SK-N-SH (cell line): Measurements from ENCODE around the gene TTC19. TPM values are rescaled to one million over a fixed set of nuclear protein-coding genes. Genes with fewer than 3 reads are reported as not detected.

Source experiments
- CTCF ChIA-PET: fragments of 300-600, 350-600 bp; formaldehyde crosslinking; extraction: SDS; loops from one replicate; lab custom pipeline; 2021; lab: Yijun Ruan, JAX
- POLR2A ChIA-PET: fragments of 350-600 bp; sonication (Branson Sonifier 250); formaldehyde crosslinking; extraction: SDS; loops from one replicate; lab custom pipeline; 2020; ENCODE audit warnings: antibody characterized with exemption, inconsistent platforms; lab: Yijun Ruan, JAX
- DNase-seq: peaks from one replicate; pipeline ENCODE4 v3.0.0; 2012
- H2AFZ ChIP-seq: fragments of 200-600 bp; sonication (generic); 2 replicates; pipeline ENCODE4 v1.8.1; 2016; ENCODE audit warnings: antibody characterized with exemption, mild to moderate bottlenecking, low read depth
- H3F3A ChIP-seq: fragments of 200-600 bp; sonication (generic); replicated peaks from 2 replicates; pipeline ENCODE3; 2016; ENCODE audit warnings: antibody characterized with exemption, mild to moderate bottlenecking; ENCODE audit not compliant: insufficient read depth
- H3K27ac ChIP-seq, 2 experiments: fragments of 200-500 bp in 1 of 2; fragments of 200-600 bp in 1 of 2; sonication (Bioruptor generic) in 1 of 2; sonication (generic), shearing (Covaris generic) in 1 of 2; 2 replicates each; pipeline versions ENCODE4 v1.5.1 to v1.6.1; 2014 to 2016; ENCODE audit warnings: low read depth in 2 of 2, inconsistent platforms in 1 of 2, low read length in 1 of 2, mild to moderate bottlenecking in 1 of 2, mixed read lengths in 1 of 2
- H3K27me3 ChIP-seq: fragments of 200-600 bp; sonication (generic), shearing (Covaris generic); 2 replicates; pipeline ENCODE4 v1.6.1; 2016; ENCODE audit warnings: mixed run types; ENCODE audit not compliant: insufficient read depth
- H3K36me3 ChIP-seq, 2 experiments: fragments of 200-500 bp in 1 of 2; fragments of 200-600 bp in 1 of 2; sonication (Bioruptor generic) in 1 of 2; sonication (generic) in 1 of 2; replicated peaks in 1 of 2; 2 replicates each; pipeline versions ENCODE3 to v1.5.1; 2014 to 2016; ENCODE audit warnings: low read length in 1 of 2, mild to moderate bottlenecking in 1 of 2; ENCODE audit not compliant: insufficient read depth in 2 of 2, control insufficient read depth in 1 of 2
- H3K4me1 ChIP-seq, 2 experiments: fragments of 200-500 bp in 1 of 2; fragments of 200-600 bp in 1 of 2; sonication (Bioruptor generic) in 1 of 2; sonication (generic), shearing (Covaris generic) in 1 of 2; 2 replicates each; pipeline versions ENCODE4 v1.5.1 to v1.6.1; 2014 to 2016; ENCODE audit warnings: low read depth in 1 of 2, low read length in 1 of 2, mixed run types in 1 of 2; ENCODE audit not compliant: insufficient read depth in 2 of 2, control insufficient read depth in 1 of 2
- H3K4me2 ChIP-seq: fragments of 200-600 bp; sonication (generic), shearing (Covaris generic); 2 replicates; pipeline ENCODE4 v1.6.1; 2017; ENCODE audit warnings: mixed run types
- H3K4me3 ChIP-seq, 2 experiments: fragments of 200-500 bp in 1 of 2; fragments of 200-600 bp in 1 of 2; sonication (Bioruptor generic) in 1 of 2; sonication (generic), shearing (Covaris generic) in 1 of 2; 2 replicates each; pipeline versions ENCODE4 v1.5.1 to v1.8.1; 2014 to 2016; ENCODE audit warnings: low read depth in 2 of 2, inconsistent platforms in 1 of 2, low read length in 1 of 2, mild to moderate bottlenecking in 1 of 2, mixed read lengths in 1 of 2, moderate library complexity in 1 of 2
- H3K79me2 ChIP-seq: fragments of 200-600 bp; sonication (generic); 2 replicates; pipeline ENCODE4 v1.8.1; 2017; ENCODE audit warnings: mild to moderate bottlenecking; ENCODE audit not compliant: insufficient read depth
- H3K9ac ChIP-seq: fragments of 200-600 bp; sonication (generic); 2 replicates; pipeline ENCODE4 v1.6.1; 2017; ENCODE audit warnings: mixed run types
- H3K9me2 ChIP-seq: fragments of 200-600 bp; sonication (generic); 2 replicates; pipeline ENCODE4 v1.6.1; 2017; ENCODE audit warnings: mixed run types
- H3K9me3 ChIP-seq: fragments of 200-600 bp; sonication (generic); 2 replicates; pipeline ENCODE4 v1.6.1; 2017; ENCODE audit warnings: mixed run types, mild to moderate bottlenecking, moderate library complexity
- H4K20me1 ChIP-seq: fragments of 200-600 bp; sonication (generic); 2 replicates; pipeline ENCODE4 v1.6.1; 2017; ENCODE audit warnings: mild to moderate bottlenecking, mixed run types; ENCODE audit not compliant: insufficient read depth
- CHD2 ChIP-seq: fragments of 150-350 bp; IDR thresholded peaks from 2 replicates; pipeline ENCODE4 v1.6.1; 2018; ENCODE audit warnings: low read length; ENCODE audit not compliant: partially characterized antibody
- EP300 ChIP-seq, 2 experiments: IDR thresholded peaks; 2 replicates each; pipeline versions ENCODE4 v1.4.0 to v1.6.1; 2012; ENCODE audit warnings: borderline replicate concordance in 1 of 2, low read depth in 1 of 2, low read length in 1 of 2
- EZH2phosphoT487 ChIP-seq: fragments of 200-600 bp; sonication (generic); IDR thresholded peaks from 2 replicates; pipeline ENCODE4 v1.6.1; 2017; ENCODE audit warnings: low read depth, mixed run types, mild to moderate bottlenecking, antibody characterized with exemption, moderate library complexity, borderline replicate concordance
- FOSL2 ChIP-seq: IDR thresholded peaks from 2 replicates; pipeline ENCODE4 v1.4.0; 2012; ENCODE audit warnings: low read depth, mild to moderate bottlenecking, moderate library complexity, borderline replicate concordance
- GATA2 ChIP-seq: sonication (generic); formaldehyde crosslinking; IDR thresholded peaks from 2 replicates; pipeline ENCODE4 v1.5.0; 2020; ENCODE audit warnings: mild to moderate bottlenecking, missing genetic modification reagents
- NFIC ChIP-seq: IDR thresholded peaks from 2 replicates; pipeline ENCODE4 v1.4.0; 2012; ENCODE audit warnings: borderline replicate concordance
- RAD21 ChIP-seq: IDR thresholded peaks from 2 replicates; pipeline ENCODE4 v1.6.1; 2012; ENCODE audit warnings: mild to moderate bottlenecking, low read length
- RCOR1 ChIP-seq: fragments of 150-350 bp; IDR thresholded peaks from 2 replicates; pipeline ENCODE4 v1.6.1; 2017; ENCODE audit warnings: antibody characterized with exemption, low read length
- RFX5 ChIP-seq: IDR thresholded peaks from 2 replicates; pipeline ENCODE4 v1.6.1; 2012; ENCODE audit warnings: mild to moderate bottlenecking, improper control_type of control experiment, low read length
- RXRA ChIP-seq: IDR thresholded peaks from 2 replicates; pipeline ENCODE4 v1.4.0; 2012; ENCODE audit warnings: low read depth, mild to moderate bottlenecking, borderline replicate concordance
- TAF1 ChIP-seq: IDR thresholded peaks from 2 replicates; pipeline ENCODE4 v1.6.1; 2012; ENCODE audit warnings: low read depth, mild to moderate bottlenecking, low read length, moderate library complexity, borderline replicate concordance
- TCF12 ChIP-seq: IDR thresholded peaks from 2 replicates; pipeline ENCODE4 v1.4.0; 2012
- TEAD4 ChIP-seq: IDR thresholded peaks from 2 replicates; pipeline ENCODE4 v1.4.0; 2012; ENCODE audit warnings: mild to moderate bottlenecking, borderline replicate concordance; ENCODE audit not compliant: insufficient read depth
- YY1 ChIP-seq: IDR thresholded peaks from 2 replicates; pipeline ENCODE4 v1.4.0; 2012; ENCODE audit warnings: low read depth, mild to moderate bottlenecking
- WGBS: methylation state at CpG from one replicate; pipeline ENCODE4 v1.1.6; 2017; ENCODE audit warnings: low lambda C conversion rate; 5-methylcytosine and 5-hydroxymethylcytosine counted together
- polyA plus RNA-seq, 3 experiments: library from polyadenylated mRNA; depleted of rRNA; stranded (reverse); fragments of >200 nt; gene quantifications; 2 replicates each; pipeline ENCODE4 v1.2.3, GENCODE V29; 2012
- TF ChIP-seq, protein P1 (sequence below): fragments of 150-350 bp; IDR thresholded peaks from 2 replicates; pipeline ENCODE4 v1.6.1; 2017; ENCODE audit warnings: antibody characterized with exemption, low read length, low read depth, borderline replicate concordance
- TF ChIP-seq, protein P2 (sequence below): fragments of 150-350 bp; IDR thresholded peaks from 2 replicates; pipeline ENCODE4 v1.6.1; 2016; ENCODE audit warnings: mild to moderate bottlenecking, low read depth, low read length
- TF ChIP-seq, protein P3 (sequence below): IDR thresholded peaks from 2 replicates; pipeline ENCODE4 v1.4.0; 2012; ENCODE audit warnings: low read depth
- TF ChIP-seq, protein P4 (sequence below): fragments of 200-600 bp; sonication (generic); IDR thresholded peaks from 2 replicates; pipeline ENCODE4 v1.6.1; 2017; ENCODE audit warnings: antibody characterized with exemption, mild to moderate bottlenecking, moderate library complexity
- TF ChIP-seq, protein P5 (sequence below): IDR thresholded peaks from 2 replicates; pipeline ENCODE4; 2012
- TF ChIP-seq, protein P6 (sequence below): IDR thresholded peaks from 2 replicates; pipeline ENCODE4 v1.4.0; 2012; ENCODE audit warnings: low read depth, borderline replicate concordance

TTC19 gene
- polyA plus RNA-seq, 1 of the 3 experiments (the other 2 are of a cell fraction), result 6.6 TPM

DNA sequence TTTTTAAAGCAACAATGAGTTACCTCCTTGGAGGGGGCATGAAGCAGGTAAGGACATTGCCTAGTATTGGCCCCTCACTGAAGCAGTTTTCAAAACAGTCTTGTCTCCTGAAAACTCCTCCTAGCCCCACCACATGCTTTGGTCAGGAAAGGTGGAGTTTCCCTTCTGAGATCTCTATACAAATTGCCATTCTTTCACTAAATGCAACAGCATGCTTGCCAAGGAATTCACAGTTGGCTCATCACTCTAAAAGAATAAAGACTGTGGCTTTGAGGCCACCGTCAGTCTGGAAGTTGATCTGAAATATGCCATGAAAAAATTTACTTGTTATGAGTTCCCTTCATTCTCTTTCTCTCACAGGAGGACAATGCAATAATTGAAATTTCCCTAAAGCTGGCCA, 4.2 kb downstream of the TTC19 start:
- CTCF ChIA-PET, result interaction anchor here (3.0 kb wide), 1 partner anchor 11 kb away, joined by 18 read pairs; no protein-coding TSS in a partner anchor
- no peaks in the 10 kb centered on the region for H3K27me3 ChIP-seq
- no peak overlapping the region for H3K4me3 ChIP-seq
- WGBS, result 93% methylated on average over 1 of the region's 1 CpG
- H4K20me1 ChIP-seq, result peaks cover 5% of the 10 kb centered on the region; the same call in 1 of the 2 replicates
- no peaks in the 10 kb centered on the region; the same call in 1 of the 2 replicates for H3K9me3 ChIP-seq
- no peaks in the 10 kb centered on the region for H3K9me2 ChIP-seq
- no peak overlapping the region for H3K27ac ChIP-seq
- H3K4me2 ChIP-seq, result no peak overlapping the region
- no peak overlapping the region for H3K9ac ChIP-seq
- peaks cover 12% of the 10 kb centered on the region for H3F3A ChIP-seq
- H3K4me1 ChIP-seq, result peaks cover 0 to 6% of the 10 kb centered on the region in 2 experiments; a peak in 2 of 4 replicates
- H3K36me3 ChIP-seq, result peaks cover 70 to 74% of the 10 kb centered on the region in 2 experiments
- TF ChIP-seq CHD2 (no peak), RXRA (no peak), FOSL2 (no peak), NFIC (no peak), RAD21 (no peak), EP300 (IDR thresholded peaks at IDR 0.05; ENCODE audit: borderline replicate concordance in 1 of 2, low read depth in 1 of 2, low read length in 1 of 2) (no peak), YY1 (no peak), GATA2 (no peak), TEAD4 (no peak)
- TF ChIP-seq, protein P1, sequence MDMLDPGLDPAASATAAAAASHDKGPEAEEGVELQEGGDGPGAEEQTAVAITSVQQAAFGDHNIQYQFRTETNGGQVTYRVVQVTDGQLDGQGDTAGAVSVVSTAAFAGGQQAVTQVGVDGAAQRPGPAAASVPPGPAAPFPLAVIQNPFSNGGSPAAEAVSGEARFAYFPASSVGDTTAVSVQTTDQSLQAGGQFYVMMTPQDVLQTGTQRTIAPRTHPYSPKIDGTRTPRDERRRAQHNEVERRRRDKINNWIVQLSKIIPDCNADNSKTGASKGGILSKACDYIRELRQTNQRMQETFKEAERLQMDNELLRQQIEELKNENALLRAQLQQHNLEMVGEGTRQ, result no peak
- TF ChIP-seq, protein P2, sequence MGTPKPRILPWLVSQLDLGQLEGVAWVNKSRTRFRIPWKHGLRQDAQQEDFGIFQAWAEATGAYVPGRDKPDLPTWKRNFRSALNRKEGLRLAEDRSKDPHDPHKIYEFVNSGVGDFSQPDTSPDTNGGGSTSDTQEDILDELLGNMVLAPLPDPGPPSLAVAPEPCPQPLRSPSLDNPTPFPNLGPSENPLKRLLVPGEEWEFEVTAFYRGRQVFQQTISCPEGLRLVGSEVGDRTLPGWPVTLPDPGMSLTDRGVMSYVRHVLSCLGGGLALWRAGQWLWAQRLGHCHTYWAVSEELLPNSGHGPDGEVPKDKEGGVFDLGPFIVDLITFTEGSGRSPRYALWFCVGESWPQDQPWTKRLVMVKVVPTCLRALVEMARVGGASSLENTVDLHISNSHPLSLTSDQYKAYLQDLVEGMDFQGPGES, result no peak
- TF ChIP-seq, protein P3, sequence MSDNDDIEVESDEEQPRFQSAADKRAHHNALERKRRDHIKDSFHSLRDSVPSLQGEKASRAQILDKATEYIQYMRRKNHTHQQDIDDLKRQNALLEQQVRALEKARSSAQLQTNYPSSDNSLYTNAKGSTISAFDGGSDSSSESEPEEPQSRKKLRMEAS, result no peak
- TF ChIP-seq, protein P4, sequence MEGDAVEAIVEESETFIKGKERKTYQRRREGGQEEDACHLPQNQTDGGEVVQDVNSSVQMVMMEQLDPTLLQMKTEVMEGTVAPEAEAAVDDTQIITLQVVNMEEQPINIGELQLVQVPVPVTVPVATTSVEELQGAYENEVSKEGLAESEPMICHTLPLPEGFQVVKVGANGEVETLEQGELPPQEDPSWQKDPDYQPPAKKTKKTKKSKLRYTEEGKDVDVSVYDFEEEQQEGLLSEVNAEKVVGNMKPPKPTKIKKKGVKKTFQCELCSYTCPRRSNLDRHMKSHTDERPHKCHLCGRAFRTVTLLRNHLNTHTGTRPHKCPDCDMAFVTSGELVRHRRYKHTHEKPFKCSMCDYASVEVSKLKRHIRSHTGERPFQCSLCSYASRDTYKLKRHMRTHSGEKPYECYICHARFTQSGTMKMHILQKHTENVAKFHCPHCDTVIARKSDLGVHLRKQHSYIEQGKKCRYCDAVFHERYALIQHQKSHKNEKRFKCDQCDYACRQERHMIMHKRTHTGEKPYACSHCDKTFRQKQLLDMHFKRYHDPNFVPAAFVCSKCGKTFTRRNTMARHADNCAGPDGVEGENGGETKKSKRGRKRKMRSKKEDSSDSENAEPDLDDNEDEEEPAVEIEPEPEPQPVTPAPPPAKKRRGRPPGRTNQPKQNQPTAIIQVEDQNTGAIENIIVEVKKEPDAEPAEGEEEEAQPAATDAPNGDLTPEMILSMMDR, result no peak
- TF ChIP-seq, all 33 proteins: peak for 0
- POLR2A ChIA-PET, result no interaction called here
- no peak overlapping the region for H2AFZ ChIP-seq
- no peak for DNase-seq
- peaks cover 40% of the 10 kb centered on the region for H3K79me2 ChIP-seq

DNA sequence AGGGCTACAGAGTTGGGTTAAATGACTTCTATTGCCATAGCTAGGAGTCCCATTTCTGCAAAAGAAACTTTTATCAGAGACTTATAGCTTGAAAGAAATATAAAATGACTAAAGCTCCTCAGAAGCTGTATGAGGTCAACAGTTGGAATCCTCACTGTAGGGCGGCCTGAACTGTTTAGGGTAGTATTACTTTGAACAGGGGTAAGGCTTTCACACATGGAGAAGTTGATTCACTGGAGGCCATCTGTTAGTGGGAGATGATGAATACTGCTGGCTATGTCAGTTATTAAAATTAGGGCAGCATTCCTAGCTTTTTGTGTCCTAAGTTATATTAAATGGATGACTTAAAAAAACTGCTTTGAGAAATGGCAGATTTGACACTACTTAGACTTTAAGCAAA, 6.0 kb downstream of the TTC19 start:
- no peak for DNase-seq
- peaks cover 84 to 85% of the 10 kb centered on the region in 2 experiments for H3K36me3 ChIP-seq
- TF ChIP-seq TEAD4 (no peak), RFX5 (no peak), EP300 (IDR thresholded peaks at IDR 0.05; ENCODE audit: borderline replicate concordance in 1 of 2, low read depth in 1 of 2, low read length in 1 of 2) (no peak), EZH2phosphoT487 (no peak), RXRA (no peak), TAF1 (no peak), TCF12 (no peak), NFIC (no peak), RCOR1 (no peak)
- TF ChIP-seq, protein P2, result no peak
- TF ChIP-seq, protein P5, sequence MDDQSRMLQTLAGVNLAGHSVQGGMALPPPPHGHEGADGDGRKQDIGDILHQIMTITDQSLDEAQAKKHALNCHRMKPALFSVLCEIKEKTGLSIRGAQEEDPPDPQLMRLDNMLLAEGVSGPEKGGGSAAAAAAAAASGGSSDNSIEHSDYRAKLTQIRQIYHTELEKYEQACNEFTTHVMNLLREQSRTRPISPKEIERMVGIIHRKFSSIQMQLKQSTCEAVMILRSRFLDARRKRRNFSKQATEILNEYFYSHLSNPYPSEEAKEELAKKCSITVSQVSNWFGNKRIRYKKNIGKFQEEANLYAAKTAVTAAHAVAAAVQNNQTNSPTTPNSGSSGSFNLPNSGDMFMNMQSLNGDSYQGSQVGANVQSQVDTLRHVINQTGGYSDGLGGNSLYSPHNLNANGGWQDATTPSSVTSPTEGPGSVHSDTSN, result no peak
- TF ChIP-seq, protein P6, sequence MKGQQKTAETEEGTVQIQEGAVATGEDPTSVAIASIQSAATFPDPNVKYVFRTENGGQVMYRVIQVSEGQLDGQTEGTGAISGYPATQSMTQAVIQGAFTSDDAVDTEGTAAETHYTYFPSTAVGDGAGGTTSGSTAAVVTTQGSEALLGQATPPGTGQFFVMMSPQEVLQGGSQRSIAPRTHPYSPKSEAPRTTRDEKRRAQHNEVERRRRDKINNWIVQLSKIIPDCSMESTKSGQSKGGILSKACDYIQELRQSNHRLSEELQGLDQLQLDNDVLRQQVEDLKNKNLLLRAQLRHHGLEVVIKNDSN, result no peak

More for the DNA sequence above, 6.0 kb downstream of the TTC19 start:
- Histone ChIP-seq H3K27me3 (no peaks in the 10 kb centered on the region), H3K9me2 (no peaks in the 10 kb centered on the region), H2AFZ (no peak overlapping the region), H3K27ac (no peak overlapping the region), H3K4me2 (no peak overlapping the region), H3K79me2 (peaks cover 42% of the 10 kb centered on the region), H4K20me1 (peaks cover 5% of the 10 kb centered on the region; the same call in 1 of the 2 replicates), H3K4me3 (no peak overlapping the region), H3K9ac (no peak overlapping the region), H3K9me3 (no peaks in the 10 kb centered on the region; the same call in 1 of the 2 replicates), H3F3A (peaks cover 15% of the 10 kb centered on the region), H3K4me1 (peaks cover 0 to 5% of the 10 kb centered on the region in 2 experiments; a peak in 2 of 4 replicates)
- WGBS, result 100% methylated on average over 1 of the region's 1 CpG
- ChIA-PET CTCF (interaction anchor here (0.7 to 3.0 kb wide), 3 partner anchors 9 to 67 kb away, joined by 3 to 18 read pairs (median 3); no protein-coding TSS in a partner anchor), POLR2A (no interaction called here)
